HG03108 (cell line): ENCODE measurements around the gene ENPP1.

Experiments
- ATAC-seq: cut with Tn5 transposase; IDR thresholded peaks from one replicate; pipeline ENCODE4 v1.9.1; 2021; ENCODE audit warnings: moderate library complexity; ENCODE audit not compliant: unreplicated experiment

ENPP1 gene

DNA sequence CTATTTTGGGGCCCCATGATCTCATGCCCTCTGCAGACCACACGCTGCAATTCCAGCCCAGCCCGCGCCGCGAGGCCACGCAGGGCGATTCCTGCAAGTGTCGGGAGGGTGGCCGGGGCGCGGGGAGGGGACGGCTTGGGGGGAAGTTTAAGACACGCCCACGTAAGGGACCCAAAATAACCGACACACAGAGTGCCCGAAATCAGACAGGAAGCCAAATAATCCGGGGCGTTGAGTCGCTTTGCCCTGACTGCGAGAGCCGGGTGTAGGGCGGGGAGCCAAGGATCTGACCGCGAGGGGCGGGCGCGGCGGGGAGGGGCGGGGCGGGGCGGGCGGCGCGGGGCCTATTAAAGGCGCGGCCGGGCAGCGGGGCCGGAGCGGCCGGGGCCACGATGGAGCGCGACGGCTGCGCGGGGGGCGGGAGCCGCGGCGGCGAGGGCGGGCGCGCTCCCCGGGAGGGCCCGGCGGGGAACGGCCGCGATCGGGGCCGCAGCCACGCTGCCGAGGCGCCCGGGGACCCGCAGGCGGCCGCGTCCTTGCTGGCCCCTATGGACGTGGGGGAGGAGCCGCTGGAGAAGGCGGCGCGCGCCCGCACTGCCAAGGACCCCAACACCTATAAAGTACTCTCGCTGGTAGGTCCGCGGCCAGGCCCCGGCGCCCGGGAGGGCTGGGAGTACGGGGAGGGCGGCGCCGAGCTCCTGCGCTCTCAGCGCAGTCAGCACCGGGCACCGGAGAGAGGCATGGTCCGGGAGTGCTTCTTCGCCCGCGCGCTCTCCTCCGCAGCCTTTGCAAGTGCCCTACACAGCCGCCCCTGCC is at the start of gene ENPP1:
ENPP1 (plus strand) TSS at position 377 of the 816 bp plus-strand sequence; CDS start at position 393, 16 bp downstream.
- ATAC-seq = no peak

DNA sequence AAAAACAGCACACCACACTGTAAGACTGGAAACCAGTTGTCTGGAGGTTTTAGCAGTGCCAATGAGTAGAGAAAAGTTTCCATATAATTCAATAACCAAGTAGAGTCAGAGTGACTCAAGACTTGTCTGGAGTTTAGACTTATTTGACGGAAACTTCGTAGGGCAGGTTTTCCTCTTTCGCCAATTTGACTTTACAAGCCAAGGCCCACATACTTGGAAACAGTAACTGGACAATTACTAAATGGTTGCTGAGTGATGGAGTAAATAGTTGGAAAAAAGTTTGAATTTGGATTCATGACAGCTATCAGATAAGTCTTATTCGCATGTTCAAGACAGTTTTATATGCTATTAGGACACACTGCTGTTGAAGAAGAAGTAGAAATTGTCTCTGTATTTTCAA is 48.9 kb upstream of the ENPP1 start:
- ATAC-seq = no peak

DNA sequence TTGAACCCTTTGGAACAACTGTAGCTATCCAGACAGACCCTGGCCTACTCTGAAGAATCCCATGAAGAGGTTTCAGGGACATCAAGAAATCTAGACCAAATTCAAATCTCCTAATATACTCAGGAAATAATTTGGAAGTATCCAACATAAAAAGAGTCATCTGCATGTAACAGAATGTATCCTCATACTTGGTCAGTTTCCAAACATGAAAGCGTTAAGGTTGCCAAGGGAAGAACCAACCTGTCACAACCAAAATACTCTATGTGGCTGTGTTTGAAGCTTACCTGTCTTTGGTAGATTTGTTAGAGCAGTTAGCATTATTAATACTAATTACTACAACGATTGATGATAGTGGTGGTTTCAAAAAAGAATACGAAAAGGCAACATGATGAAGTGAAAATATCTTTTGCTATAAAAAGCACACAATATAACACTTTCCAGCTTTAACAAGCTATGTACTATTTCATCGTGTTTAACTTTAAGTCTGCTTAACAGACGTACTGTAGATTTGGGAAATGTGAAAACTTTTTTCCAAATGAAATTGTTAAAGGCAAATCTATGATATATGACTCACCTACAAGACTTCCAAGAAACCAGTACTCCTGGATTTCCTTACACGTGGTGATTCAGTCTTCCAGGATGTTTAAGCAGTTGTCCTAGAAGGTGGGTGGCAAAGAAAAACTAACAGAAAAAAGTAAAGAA is 46.6 kb upstream of the ENPP1 start:
- no peak for ATAC-seq

DNA sequence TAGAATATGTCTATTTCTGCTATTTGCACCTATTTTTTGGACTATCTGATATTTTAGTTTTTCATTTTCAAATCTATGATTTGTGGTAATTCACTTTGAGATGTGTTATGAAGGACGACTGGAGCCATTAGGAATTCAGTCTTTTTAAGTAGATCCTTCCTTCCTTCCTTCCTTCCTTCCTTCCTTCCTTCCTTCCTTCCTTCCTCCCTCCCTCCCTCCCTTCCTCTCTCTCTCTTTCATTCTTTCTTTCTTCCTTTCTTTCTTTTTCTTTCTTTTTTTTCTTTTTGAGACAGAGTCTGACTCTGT is 46.1 kb upstream of the ENPP1 start:
- no peak for ATAC-seq

DNA sequence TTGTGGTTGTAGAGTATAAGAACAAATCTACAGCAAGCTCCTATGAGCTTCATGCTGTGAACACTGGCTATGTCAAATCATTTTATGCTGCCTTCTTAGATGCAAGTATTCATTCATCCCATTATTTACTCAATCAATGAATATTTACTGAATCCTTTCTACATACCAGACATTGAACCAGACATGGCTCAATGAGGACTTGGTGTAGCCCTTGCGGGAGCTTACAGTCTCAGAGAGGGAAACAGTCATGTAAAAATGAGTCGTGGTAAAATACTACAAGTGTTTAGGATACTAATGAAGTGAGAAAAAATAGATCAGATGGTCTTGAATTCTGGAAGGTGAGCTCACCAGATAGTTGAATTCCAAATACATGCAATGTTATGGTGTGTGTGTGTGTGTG is 44.8 kb upstream of the ENPP1 start:
- ATAC-seq = no peak

DNA sequence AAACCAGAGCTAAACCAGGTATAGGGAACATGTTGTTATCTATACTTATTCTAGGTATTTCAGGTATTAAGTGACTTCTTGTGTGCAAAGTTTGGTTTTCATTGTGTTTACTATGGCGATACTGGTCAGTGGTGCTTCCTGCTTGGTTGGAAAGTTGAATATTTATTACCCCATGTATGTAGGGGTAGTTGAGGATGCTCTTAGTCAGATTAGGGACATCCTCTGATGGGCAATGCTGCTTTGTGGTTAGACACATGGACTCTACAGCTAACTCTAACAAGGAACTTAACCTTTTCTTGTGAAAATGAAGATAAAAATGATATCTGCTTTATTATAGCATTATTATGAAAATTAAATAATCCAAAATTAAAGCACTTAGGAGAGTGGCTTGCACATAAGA is 44.1 kb upstream of the ENPP1 start:
- ATAC-seq = no peak

DNA sequence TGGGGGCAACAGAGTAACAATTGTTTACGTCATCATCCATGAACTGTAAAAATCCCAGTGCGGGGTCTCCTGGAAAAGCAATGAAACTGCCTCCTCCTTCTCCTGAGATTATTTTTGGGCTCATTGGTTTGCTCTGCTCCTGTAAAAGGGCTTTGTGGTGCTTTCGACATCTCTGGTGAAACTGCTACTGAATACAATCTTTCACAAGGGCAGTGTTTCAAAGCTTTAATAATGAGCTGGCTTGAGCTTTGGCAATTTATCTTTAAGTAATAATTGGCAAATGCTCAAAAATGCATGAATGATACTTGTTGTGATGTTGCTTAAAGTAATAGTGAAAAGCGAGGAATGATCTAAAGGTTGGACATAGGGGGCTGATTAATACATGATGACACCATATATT is 43.5 kb upstream of the ENPP1 start:
- no peak for ATAC-seq

DNA sequence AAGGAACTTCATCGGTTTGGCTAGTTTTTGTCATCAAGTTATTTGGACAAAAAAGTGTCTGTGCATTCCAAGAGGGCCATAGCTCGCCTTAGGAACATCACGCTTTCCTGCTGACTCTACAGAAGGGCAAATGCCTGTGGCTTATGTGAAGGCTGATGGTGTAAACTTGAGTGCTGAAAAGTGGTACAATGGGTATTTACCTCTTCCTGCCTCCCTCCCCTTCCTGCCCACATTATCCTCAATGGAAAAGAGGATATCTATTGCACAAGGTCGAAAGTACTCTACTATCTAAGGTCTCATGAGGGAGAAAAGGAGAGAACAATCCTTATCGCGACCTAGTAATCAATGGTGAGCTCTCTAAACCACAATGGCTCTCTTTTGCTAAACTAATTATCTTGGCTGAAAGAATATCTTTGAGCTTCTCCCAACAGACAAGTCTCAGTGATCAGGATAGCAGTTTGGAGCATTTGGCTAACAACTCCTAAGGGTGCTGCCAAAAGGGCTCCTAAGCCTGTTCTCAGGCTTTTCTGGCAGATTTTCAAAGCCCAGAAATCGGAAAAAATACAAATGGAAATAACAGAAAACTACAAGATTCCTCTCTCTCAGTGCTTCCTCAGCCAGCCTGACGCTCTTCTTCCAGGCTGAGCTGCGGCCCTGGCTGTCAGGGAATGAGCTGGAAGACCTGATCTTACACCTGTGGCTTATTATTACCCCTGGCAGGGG is 42.6 kb upstream of the ENPP1 start:
- ATAC-seq = no peak

DNA sequence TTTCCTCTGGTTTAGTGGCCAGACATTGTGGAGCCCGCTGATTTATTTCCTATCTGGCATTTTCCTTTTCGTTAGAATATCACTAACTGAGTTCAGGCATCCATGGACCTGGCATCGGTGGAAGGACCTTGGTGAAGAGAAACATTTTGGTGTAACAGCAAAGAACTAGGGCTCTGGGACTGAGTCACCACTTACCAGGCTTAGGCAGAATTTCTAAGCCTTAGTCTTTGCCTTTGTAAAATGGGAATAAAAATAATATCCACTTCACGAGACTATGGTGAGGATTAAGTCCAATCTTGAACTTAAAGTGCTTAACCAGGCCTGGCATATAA is 42.0 kb upstream of the ENPP1 start:
- no peak for ATAC-seq

DNA sequence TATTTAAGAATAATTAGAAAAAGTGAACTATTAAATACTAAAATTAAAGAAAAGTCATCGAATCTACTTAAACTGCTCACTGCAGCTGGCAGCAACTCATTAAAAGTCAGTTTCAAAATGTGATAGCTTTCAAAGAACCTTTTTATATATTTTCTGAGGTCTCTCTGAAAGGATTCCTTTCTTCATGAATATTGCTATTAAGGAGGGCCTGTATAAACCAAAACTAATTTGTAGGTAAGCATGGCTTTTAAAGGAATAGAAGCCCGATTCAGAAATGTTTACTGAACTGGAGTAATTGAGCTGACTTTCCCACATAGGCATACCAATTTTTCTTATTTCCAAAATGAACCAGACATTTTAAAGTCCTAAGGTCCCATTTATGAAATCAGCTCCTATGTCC is 41.2 kb upstream of the ENPP1 start:
- ATAC-seq = no peak

DNA sequence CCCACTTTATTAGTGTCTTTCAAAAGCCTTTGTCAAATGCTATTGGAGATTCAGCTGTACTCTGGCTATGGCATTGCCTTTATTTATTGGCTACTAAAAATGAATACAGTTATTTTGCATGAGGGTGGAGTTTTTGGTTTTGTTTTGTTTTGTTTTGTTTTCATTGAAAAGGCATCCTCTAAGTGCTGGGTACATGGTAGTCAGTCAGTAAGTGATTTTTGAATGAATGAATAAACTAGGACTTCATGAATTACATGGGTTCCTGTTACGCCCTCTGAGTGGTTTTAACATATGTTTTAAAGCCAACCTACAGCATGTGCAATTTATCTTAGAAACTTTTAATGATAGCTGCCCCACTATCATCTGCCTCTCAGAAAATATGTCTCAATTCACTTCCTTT is 38.9 kb upstream of the ENPP1 start:
- no peak for ATAC-seq

DNA sequence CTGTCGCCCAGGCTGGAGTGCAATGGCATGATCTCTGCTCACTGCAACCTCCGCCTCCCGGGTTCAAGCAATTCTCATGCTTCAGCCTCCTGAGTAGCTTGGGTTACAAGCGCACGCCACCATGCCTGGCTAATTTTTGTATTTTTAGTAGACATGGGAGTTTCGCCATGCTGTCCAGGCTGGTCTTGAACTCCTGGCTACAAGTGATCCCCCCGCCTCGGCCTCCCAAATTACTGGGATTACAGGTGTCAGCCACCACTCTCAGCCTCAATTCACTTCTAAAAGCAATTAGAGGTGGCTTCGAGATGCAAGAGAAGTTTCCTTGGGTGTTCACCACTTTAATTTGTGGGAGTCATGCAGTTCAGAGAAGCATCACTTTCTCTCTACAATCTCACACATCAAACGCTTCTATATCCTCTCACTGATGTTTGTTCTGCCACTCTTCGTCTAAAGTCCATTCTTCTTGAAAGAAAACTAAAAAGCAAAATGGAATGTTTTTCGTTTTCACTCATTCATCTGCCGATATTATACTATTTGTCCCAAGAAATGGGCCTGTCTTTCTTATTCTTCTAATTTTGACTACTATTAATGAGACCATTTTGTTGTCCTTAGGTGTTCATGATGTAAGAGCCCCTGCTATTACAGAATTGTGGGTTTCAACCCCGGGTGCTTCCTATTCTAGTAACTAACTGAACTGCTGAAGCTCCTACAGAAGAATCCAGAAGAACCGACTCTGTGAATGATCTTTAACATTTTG is 38.3 kb upstream of the ENPP1 start:
- ATAC-seq = no peak

DNA sequence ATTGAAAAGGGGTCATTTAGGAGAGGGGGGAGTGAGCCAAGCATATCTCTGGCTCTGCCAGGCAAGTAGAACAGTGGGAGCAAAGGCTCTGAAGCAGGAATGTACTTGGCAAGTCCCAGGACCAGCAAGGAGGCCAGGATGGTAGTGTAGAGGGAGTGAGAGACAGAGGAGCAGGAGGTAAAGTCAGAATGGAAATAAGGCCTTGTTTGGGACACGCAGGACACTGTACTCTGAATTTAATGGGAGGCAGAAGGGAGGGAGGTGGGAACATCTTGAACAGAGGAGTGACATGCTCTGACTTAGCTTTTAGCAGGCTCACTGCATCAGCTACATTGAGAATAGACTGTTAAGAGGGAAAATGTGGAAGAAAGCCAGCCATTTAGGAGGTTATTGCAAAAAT is 37.0 kb upstream of the ENPP1 start:
- no peak for ATAC-seq

DNA sequence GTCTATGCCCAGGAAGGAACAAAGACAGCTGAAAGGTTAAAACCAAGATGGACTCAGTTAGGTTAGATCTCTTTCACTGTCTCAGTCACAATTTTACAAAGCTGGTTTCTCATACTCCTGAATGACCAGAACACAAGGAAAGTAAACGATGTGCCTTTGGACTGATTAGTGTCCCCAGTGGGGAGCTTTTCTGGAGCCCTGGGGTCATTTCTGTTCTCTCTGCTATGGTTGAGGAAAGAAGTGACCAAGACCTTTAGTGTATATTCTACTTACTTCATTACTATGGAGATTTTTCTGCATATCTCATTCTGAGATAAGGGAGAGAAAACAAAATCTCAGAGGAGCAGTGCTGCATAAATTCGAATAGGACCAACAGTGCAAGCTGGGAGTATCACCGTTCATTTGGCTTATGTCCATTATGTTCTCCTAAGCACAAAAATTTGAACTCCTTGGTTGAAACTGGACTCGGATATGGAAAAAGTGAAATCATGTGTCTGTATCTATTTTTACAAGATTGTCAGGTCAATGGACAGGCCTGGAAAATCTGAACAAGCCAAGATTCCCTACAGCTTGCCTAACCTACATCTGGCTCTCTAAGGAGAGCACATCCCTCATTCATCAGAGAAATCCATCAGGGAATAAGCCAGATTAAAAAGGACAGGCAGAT is 34.4 kb upstream of the ENPP1 start:
- ATAC-seq = no peak

DNA sequence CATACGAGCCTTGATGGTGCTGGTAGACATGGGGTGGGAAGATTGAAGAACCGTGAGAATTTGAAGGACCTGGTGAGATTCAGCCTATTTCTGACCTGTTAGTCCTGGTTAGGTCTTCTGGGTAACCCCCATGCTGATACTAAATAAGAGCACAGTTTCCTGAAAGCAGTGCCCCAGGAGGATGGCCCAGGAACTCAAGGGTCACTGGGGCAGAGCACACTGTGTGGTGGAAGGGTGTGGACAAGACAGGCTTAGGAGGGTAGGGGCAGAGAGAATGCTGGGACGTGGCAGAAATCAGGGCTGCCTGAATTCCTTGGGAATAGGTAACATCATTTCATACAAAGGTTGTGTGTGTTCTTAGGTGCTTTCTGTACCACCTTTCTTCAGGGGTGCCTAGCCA is 31.9 kb upstream of the ENPP1 start:
- ATAC-seq = no peak

DNA sequence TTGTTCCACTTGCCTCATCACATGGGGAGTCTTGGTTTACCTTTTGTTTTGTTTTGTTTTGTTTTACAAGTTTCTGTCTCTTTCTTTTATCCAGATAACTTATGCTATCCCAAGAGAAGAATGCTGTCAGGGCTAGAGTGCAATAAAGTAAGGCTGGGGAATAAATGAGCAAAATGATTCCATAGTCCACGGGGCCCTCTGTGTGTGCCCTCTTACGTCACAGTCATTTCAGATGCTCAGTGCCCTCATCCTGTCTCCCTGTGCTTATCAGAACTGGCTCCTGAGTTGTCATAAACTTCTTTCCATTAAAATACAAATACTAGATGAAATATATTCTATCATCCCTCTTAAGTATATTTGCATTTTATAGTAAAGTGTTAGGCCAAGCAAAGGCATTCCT is 30.8 kb upstream of the ENPP1 start:
- ATAC-seq = no peak

DNA sequence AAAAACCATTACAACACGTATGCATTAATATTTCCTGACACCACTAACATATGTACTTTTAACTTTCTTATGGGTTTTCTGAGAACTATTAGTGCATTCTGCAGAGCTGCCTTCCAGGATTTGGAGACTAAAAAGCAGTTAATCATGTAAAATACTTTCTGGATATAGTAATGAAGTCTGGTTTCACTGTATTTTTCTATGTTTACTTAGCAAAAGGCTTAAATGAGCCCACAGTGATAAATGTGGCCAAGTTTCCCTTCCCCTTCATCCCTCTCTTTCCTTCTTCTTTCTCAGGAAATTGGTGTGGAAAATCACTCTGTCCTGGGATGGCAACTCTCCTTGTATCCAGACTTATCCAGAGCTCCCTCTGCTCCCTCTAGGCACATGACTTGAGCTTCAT is 29.7 kb upstream of the ENPP1 start:
- no peak for ATAC-seq

DNA sequence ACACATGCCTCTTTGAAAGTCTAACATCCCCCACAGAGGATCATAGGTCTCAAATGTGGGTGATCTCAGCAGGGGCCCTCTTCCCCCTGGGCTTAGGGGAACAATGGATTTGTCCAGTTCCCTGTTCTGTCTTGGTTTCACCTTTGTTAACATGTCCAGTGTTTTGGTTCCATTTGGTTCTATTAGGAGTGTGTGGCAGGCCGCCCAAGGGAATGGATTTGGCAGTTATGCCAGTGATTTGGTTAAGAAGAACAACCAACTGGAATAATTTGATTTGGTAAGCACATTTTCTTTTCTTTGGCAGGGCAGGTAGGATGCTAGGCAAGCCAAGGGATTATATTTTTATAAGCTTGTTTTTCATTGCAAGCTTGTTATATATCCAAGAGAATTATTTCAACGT is 28.5 kb upstream of the ENPP1 start:
- ATAC-seq = no peak

DNA sequence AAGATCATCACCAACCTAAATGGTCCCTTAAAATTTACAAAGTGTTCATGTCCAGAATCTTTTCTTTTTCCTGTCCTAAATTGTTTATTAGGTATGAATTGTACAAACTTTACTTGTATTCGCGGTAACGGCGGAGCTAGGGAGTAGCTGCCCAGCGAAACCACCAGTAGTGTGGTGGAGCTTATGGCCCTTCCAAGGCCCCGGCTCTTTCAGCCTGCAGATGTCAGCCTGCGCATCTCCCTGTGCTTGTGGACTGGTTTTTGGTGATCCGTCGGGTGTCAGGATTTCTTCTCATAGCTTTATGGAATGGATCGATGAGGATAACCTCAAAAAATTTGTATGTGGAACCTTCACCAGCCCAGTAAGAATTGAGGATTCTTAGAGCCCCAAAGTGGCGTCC is 27.2 kb upstream of the ENPP1 start:
- no peak for ATAC-seq

DNA sequence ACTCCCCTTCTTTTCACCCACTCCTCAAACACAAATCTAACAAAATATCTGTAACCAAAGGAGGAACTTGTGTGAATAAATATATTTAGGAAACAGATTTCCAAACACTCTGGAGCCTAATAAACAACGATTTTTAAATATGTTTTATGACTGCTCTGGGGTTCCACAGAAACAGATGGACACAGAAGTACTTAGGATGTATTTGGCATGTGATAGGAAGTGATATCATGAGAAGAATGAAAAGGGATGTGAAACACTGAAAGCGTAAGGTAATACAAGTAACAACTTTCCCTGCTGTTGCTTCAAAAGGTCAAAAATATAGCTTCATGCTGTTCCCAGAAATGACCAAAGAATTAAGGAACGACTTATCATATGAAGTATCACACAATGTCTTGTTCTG is 26.1 kb upstream of the ENPP1 start:
- no peak for ATAC-seq

DNA sequence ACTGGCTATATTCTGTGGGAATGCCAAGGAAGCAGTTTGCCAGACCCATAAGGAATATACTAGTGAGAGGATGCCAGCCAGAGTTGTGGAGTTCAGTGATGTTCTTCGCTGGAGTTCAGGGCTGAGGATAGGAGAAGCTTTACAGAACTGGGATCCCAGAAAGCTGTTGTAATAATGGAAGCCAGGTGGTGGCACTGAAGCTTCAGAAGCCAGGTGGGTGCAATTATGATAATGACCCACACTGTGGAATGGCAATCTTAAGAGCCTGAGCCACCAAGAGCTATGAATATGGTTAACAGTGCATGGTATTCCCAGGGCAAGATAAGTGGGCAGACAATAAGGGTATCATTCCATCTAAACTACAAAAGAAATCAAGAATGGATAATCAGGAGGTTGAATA is 25.1 kb upstream of the ENPP1 start:
- no peak for ATAC-seq
